ENCODE results near the gene OXCT1. TPM values are rescaled to one million over a fixed set of nuclear protein-coding genes. Genes with fewer than 3 reads are reported as not detected.

OXCT1 gene
- total and polyA plus RNA-seq, 2 donors from 2014 or later: 20.5 to 42.7 TPM

DNA sequence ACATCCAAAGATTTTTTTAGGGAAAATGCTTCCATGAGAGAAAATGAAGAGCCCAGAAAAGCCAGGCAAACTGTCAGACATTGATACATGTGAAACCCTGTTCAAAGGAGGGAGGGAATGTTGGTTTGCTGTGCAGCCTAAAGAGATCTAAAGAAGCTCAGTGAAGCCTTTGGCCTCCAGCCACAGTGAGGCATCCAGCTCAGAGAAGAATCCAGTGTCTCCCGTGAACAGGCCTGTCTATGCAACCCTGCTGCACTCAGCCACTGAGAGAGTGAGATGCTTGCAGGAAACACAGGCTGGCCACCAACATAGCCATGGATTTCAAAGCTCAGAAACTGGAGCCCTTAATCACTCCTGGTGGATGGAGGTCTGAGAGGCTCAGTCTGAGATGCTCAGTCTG lies 188.4 kb downstream of the OXCT1 start:
- Histone ChIP-seq H3K4me3 (ENCODE audit: low read length in 3 of 3) (no peak overlapping the region), H3K36me3 (ENCODE audit: control insufficient read depth in 2 of 3, insufficient read depth in 3 of 3, low read length in 3 of 3) (no peaks in the 10 kb centered on the region), H3K27ac (ENCODE audit: low read depth in 2 of 2, low read length in 2 of 2) (no peak overlapping the region), H3K27me3 (ENCODE audit: control insufficient read depth, insufficient read depth, low read length) (no peaks in the 10 kb centered on the region), H3K9me3 (ENCODE audit: control insufficient read depth in 2 of 3, insufficient read depth in 1 of 3, low read length in 3 of 3) (peaks cover 0 to 6% (median 5%) of the 10 kb centered on the region in 3 donors), H3K4me1 (ENCODE audit: control insufficient read depth in 2 of 3, insufficient read depth in 2 of 3, low read depth in 1 of 3, low read length in 3 of 3) (no peaks in the 10 kb centered on the region), H3K9ac (ENCODE audit: low read length in 3 of 3) (no peak overlapping the region)
- DNase-seq (no peak), FAIRE-seq (no peak)
- intact Hi-C loops (cut with DNase I): no loop called here
- TF ChIP-seq, protein P1, sequence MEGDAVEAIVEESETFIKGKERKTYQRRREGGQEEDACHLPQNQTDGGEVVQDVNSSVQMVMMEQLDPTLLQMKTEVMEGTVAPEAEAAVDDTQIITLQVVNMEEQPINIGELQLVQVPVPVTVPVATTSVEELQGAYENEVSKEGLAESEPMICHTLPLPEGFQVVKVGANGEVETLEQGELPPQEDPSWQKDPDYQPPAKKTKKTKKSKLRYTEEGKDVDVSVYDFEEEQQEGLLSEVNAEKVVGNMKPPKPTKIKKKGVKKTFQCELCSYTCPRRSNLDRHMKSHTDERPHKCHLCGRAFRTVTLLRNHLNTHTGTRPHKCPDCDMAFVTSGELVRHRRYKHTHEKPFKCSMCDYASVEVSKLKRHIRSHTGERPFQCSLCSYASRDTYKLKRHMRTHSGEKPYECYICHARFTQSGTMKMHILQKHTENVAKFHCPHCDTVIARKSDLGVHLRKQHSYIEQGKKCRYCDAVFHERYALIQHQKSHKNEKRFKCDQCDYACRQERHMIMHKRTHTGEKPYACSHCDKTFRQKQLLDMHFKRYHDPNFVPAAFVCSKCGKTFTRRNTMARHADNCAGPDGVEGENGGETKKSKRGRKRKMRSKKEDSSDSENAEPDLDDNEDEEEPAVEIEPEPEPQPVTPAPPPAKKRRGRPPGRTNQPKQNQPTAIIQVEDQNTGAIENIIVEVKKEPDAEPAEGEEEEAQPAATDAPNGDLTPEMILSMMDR (IDR thresholded peaks at IDR 0.05; ENCODE audit: borderline replicate concordance, extremely low read depth, insufficient read depth): no peak

Other genes starting within 250 kb of the OXCT1 start
- gene RIMOC1, start 33.9 kb upstream of the OXCT1 start, total RNA-seq: 28.9 TPM
- 6.5 TPM for gene RIMOC1, start 33.9 kb upstream of the OXCT1 start, polyA plus RNA-seq (ENCODE audit: insufficient read depth, low read depth, low replicate concordance)
- 12.8 TPM for gene FBXO4, start 54.9 kb upstream of the OXCT1 start, total RNA-seq
- gene FBXO4, start 54.9 kb upstream of the OXCT1 start, polyA plus RNA-seq (ENCODE audit: insufficient read depth, low read depth, low replicate concordance): 7.8 TPM